ENCODE results near the gene CTAG1B.
"Not testable (repeated sequence)": the region's sequence is repeated elsewhere in the genome, so short reads cannot be mapped to it uniquely, and the experiment has no call there.

DNA sequence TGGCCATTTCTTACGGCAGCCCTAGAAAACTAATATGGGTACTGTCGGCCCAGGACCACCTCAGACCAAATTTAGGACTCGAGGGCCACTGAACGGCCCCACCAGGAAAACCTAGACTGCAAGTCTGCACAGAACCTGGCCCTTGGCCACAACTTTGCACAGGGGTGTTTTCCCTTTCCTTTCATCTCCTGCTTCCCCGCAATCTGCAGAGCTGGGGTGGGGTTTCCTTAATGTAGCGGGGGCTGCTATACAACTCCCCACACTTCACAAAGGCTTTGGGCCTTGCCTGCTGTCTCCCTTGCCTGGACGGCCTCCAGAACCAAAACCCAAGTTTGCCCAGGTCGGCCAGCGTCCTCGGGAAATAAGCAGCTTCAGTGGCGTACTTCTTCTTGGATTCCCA is 11.9 kb upstream of the CTAG1B start:
- TF ChIP-seq POLR2AphosphoS5, GABPA (IDR thresholded peaks at IDR 0.05; ENCODE audit: low read depth): not testable (repeated sequence)
- TF ChIP-seq, protein P1, sequence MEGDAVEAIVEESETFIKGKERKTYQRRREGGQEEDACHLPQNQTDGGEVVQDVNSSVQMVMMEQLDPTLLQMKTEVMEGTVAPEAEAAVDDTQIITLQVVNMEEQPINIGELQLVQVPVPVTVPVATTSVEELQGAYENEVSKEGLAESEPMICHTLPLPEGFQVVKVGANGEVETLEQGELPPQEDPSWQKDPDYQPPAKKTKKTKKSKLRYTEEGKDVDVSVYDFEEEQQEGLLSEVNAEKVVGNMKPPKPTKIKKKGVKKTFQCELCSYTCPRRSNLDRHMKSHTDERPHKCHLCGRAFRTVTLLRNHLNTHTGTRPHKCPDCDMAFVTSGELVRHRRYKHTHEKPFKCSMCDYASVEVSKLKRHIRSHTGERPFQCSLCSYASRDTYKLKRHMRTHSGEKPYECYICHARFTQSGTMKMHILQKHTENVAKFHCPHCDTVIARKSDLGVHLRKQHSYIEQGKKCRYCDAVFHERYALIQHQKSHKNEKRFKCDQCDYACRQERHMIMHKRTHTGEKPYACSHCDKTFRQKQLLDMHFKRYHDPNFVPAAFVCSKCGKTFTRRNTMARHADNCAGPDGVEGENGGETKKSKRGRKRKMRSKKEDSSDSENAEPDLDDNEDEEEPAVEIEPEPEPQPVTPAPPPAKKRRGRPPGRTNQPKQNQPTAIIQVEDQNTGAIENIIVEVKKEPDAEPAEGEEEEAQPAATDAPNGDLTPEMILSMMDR (IDR thresholded peaks at IDR 0.05; ENCODE audit: insufficient read depth, low read length), result not testable (repeated sequence)
- TF ChIP-seq, protein P2, sequence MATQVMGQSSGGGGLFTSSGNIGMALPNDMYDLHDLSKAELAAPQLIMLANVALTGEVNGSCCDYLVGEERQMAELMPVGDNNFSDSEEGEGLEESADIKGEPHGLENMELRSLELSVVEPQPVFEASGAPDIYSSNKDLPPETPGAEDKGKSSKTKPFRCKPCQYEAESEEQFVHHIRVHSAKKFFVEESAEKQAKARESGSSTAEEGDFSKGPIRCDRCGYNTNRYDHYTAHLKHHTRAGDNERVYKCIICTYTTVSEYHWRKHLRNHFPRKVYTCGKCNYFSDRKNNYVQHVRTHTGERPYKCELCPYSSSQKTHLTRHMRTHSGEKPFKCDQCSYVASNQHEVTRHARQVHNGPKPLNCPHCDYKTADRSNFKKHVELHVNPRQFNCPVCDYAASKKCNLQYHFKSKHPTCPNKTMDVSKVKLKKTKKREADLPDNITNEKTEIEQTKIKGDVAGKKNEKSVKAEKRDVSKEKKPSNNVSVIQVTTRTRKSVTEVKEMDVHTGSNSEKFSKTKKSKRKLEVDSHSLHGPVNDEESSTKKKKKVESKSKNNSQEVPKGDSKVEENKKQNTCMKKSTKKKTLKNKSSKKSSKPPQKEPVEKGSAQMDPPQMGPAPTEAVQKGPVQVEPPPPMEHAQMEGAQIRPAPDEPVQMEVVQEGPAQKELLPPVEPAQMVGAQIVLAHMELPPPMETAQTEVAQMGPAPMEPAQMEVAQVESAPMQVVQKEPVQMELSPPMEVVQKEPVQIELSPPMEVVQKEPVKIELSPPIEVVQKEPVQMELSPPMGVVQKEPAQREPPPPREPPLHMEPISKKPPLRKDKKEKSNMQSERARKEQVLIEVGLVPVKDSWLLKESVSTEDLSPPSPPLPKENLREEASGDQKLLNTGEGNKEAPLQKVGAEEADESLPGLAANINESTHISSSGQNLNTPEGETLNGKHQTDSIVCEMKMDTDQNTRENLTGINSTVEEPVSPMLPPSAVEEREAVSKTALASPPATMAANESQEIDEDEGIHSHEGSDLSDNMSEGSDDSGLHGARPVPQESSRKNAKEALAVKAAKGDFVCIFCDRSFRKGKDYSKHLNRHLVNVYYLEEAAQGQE (IDR thresholded peaks at IDR 0.05; ENCODE audit: insufficient replicate concordance, low read depth), result not testable (repeated sequence)
